Erythroblast (primary cell): ENCODE measurements around the gene TLE2.

ENCODE experiments used
- DNase-seq, 2 experiments: peaks; one replicate each; lab custom pipeline; 2025; lab: John Stamatoyannopoulos, UW
- GATA1 ChIP-seq: IDR thresholded peaks from 2 replicates; pipeline ENCODE4 v1.6.1; 2011; ENCODE audit warnings: low read depth, mild to moderate bottlenecking, control low read depth, low read length, moderate library complexity
- POLR2A ChIP-seq: IDR thresholded peaks from 2 replicates; pipeline ENCODE4 v1.6.1; 2011; ENCODE audit warnings: mild to moderate bottlenecking, low read length

The TLE2 gene

DNA sequence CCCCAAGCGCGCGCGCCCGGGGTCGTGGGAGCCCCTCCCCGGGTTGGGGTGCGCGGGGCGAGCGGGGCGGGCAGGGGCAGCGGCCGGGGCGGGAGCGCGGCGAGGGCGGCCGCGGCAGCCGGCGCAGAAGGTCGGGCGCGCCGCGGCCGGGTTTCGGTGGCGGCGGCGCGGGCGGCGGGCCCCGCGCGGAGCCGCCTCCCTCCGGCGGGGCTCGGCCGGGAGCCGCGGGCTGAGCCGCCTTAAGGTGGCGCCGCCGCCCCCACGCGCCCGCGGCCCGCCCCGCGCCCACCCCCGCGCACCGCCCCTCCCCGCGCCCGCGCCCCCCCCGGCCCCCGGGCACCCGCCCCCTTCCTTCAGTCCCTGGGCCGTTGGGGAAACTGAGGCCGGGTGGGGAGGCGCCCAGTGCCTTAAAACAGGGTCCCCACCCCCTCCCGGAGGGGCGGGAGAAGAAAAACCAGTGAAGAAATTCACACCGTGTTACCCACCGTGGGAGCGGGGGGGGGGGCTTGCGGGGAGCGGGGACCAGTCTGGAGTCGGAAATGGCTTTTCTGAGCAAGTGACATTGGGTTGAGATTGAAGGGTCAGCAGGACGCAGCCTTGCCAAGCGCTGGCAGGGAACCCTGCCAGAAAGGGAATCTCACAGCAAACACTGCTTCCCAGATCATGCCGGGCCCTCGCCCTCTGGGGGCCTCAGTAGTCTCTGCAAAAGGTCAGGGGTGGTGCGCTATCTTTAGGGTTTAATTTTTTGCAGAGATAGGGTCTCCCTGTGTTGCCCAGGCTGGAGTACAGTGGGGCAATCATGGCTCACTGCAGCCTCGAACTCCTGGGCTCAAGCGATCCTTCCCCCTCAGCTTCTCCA lies at the start of gene TLE2:
TLE2 (minus strand) TSS at position 216 of the 859 bp plus-strand sequence. CDS start 376 bp downstream, outside the sequence.
- DNase-seq: no peak
- no peak for TF ChIP-seq GATA1
- TF ChIP-seq POLR2A: no peak

DNA sequence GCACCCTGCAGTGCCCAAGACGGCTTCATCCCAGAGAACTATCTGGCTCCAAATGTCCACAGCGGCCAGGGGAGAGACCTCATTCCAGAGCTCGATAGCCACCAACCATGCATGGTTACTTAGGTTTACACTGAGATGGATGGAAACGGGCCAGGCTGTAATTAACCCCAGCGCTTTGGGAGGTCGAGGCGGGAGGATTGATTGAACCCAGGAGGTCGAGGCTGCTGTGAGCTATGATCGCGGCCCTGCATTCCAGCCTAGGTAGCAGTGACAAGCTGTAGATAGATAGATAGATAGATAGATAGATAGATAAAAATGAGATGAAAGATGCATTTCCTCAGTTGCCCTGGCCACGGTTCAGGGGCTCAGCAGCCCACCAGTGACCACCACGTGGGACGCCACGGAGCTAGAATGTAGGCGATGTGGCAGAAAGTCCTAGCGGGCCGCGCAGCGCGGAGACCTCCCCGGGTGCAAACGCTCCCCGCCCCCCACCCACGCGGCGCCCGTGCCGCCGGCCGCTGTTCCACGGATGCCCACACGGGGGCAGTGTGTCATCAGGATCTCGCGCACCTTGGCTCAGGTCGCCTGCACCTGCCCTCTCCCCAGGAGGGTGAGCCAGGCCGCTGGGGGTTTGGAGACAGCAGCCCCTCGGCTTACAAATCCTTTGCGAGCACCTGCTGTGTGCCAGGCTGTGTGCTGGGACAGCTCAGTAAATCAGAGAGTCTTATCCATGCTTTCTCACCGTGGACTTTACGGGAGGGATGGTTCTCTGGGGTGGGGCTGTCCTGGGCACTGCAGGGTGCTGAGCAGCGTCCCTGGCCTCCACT lies 46.7 kb upstream of the TLE2 start:
- DNase-seq: peak; percentile 53 to 74
- TF ChIP-seq GATA1: no peak
- no peak for TF ChIP-seq POLR2A

DNA sequence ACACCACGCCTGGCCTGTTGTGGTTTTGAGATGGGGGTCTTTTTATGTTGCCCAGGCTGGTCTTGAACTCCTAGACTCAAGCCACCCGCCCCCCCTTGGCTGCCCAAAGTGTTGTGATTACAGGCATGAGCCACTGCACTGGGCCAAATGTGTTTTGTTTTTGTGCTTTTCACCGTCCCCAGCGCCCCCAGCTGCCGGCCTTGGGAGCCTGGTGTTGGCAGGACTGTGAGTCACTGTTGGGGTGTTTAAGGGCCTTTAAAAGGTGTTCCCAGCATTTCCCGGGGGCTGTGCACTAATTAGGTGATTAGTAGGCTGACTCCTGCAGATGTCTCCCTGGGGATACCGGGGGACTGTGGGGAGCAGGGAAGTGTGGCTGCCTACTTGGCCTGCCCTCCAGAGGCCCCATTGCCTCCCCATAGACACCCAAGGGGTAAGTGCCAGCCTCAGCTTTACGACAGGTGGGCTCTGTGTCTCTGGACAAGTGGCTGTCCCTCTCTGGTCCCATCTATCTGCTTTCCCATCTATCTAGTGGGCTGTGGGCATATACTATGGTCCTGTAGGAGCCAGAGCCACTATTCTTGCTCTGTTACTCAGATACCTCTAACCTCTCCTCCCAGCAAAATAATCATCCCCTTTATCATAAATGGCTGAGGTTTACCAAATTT lies 45.0 kb upstream of the TLE2 start:
- TF ChIP-seq POLR2A: no peak
- TF ChIP-seq GATA1: no peak

DNA sequence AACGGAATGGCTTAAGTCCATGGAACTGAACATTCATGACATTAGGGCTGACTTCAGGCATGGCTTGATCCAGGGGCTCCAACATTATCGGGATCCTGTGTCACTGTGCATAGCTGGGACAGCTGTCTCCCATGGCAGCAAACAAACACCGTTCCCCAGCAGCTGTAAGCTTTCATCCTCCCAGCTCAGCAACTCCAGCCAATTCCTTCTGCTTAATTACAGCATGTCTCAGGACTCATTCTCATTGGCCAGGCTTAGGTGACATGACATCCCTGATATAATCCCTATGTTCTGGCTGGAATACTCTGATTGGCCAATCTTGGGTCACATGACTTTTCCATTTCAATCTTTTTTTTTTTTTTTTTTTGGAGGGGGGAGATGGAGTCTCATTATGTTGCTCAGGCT lies 44.1 kb upstream of the TLE2 start:
- peak in 1 of 2 experiments; percentile 32 for DNase-seq
- TF ChIP-seq GATA1 (no peak), POLR2A (no peak)

More for the DNA sequence above, 45.0 kb upstream of the TLE2 start:
- no peak for DNase-seq

DNA sequence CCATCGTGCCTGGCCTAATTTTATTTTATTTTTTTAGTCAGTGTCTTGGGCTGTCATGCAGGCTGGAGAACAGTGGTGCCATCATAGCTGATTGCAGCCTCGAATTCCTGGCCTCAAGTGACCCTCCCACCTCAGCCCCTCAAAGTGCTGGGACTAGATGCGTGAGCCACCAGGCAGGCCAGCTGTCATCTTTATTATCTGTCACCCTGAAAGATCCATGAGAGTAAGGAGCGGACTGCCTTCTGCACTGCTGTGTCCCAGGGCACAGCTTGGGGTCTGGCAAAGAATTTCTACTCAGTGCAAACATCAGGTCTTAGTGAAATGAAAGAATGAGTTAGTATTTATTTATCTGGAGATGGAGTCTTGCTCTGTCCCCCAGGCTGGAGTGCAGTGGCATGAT lies 42.7 kb upstream of the TLE2 start:
- no peak for DNase-seq
- TF ChIP-seq GATA1: no peak
- no peak for TF ChIP-seq POLR2A

DNA sequence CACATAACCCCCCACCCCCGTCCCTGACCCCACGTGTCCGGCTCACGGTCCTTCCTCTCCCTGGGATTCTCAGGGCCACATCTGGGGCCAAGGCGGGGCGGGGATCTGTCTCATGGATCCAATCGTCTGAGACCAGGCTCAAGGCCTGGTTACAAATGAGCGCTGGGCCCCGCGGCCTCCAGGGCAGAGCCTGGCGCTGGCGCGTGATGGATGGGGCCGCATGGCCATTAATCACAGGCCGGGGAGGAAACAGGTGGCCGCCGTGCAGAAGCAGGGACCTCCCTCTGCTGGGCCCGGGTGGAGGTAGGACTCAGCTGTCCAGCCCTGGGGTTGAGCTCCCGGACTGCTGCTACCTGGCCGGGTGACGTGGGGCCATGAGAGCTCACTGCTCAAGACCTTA lies 39.0 kb upstream of the TLE2 start:
- DNase-seq: no peak
- TF ChIP-seq GATA1 (no peak), POLR2A (no peak)

DNA sequence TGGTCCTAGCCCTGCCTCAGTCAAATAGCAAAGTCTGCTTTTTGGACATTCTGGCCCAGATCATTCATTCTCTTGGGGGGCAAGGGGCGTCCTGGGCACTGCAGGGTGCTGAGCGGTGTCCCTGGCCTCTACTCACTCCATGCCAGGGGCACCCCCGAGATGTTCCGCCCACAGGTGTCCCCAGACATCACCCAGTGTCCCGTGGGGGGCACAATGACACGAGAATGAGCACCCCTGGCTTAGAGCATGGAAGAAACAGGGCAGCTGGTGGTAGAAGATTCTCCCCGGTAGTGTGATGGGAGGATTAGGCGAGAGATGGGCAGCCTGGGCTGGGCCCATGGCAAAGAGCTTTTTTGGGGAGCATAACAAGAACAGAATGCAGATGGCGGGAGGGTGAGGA lies 38.5 kb upstream of the TLE2 start:
- TF ChIP-seq GATA1: no peak
- TF ChIP-seq POLR2A: no peak
- DNase-seq: no peak

DNA sequence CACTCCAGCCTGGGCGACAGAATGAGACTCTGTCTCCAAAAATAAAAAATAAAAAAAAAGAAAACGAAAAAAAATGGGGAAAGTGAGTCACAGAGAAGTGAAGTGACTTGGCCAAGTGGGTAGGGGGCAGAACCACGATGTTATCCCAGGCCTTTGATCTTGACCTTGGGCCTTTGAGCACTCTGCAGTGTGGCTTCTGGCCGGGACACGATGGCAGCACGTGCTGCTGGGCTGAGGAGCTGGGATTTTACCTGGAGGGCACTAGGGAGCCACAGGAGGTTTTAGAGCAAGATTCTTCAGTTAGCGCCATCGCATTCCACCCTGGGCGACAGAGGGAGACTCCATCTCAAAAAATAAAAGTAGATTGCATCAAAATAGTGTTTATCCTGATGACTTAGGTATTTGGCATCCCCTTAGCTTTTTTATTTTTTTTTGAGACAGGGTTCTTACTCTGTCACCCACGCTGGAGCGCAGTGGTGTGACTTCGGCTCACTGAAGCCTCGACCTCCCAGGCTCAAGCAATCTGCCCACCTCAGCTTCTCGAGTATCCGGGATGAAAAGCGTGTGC lies 37.5 kb upstream of the TLE2 start:
- no peak for DNase-seq
- TF ChIP-seq GATA1: no peak
- TF ChIP-seq POLR2A: no peak

DNA sequence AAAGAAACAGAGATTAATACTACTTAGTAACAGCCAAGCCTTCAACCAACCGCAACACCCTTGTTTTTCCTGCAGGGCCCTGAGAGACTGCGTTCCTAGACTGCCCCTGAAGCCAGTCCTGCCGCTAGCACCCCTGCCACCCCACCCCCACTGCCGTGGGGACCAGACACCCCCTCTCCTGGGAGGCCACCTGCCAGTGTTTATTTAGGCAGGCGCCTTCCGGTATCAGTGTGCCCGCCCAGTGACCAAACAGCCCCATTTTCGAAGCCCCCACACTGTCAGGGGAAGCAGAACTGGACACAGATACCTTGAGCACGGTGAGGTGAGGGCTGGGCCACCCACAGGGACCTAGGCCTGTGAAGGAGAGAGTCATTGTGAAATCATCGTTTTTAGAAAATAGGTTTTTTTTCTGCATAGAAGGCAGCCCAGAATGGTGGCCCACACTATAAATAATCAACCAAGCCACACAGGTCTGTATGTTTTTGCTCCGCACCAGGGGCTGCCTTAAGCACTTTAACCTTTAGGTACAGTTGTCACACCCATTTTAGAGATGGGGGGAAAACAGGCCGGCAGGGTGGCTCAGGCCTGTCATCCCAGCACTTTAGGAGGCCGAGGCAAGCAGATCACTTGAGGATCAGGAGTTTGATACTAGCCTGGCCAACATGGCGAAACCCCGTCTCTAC lies 36.7 kb upstream of the TLE2 start:
- TF ChIP-seq POLR2A (no peak), GATA1 (no peak)
- DNase-seq: no peak

DNA sequence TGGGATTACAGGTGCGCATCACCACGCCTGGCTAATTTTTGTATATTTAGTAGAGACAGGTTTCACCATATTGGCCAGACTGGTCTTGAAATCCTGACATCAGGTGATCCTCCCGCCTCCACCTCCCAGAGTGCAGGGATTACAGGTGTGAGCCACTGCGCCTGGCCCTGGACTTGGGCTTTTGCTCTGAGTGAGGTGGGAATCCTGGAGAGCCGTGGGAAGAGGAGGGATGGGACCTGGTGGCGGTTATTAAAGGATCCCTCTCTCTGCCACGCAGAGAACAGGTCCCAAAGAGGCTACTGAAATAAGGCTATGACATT lies 34.9 kb upstream of the TLE2 start:
- DNase-seq: no peak
- TF ChIP-seq GATA1: no peak
- no peak for TF ChIP-seq POLR2A

DNA sequence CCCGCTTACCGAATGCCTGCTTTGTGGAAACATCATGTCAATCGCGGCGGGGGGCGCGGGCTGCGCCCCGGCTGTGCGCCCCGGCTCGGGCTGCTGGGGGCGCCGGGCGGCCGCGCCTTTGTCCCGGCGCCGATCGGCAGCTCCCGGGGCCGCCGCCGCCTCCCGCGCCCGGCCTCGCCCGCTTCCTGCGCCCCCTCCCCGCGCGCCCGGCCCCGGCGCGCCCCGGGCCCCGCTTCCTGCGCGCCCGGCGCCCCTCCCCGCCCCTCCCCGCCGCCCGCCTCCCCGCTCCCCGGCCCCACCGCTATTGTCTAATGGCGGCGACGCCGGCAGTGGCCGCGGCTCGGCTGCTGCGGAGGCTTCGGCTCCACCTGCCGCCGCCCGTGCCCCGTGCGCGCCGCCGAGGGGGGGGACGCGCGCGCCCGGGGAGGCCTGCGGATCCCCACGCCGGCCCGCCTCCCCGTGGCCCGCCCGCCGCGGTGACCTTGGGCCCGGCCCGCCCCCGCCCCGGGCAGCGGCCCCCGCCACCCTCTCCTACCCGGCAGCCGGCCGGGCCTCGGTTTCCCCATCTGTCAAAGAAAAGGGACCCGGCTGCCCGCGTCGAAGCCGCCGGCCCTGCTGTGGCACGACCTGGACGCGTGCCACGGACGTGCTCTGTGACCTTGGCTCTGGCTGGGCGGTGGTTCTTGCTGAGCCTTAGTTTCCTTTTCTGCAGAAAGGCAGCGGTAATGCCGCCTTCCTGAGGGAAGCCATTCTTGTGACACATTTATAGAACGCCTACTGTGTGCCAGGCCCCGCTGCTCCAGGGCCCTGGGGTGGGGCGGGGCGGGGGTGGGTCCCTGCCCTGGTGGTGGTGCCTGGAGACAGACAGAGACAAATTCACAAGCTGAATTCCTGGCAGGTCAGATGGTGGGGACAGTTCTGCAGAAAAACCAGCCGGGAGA lies 33.4 kb upstream of the TLE2 start, which contains the start of gene TLE5:
TLE5 (minus strand) TSS at position 331 of the 941 bp plus-strand sequence; CDS start at position 36, 295 bp downstream.
- DNase-seq: peak; percentile 74 to 81
- no peak for TF ChIP-seq GATA1
- no peak for TF ChIP-seq POLR2A
